Measurements from ENCODE around the gene UGGT2.
"Not testable (repeated sequence)": the region's sequence is repeated elsewhere in the genome, so short reads cannot be mapped to it uniquely, and the experiment has no call there.

The UGGT2 gene

DNA sequence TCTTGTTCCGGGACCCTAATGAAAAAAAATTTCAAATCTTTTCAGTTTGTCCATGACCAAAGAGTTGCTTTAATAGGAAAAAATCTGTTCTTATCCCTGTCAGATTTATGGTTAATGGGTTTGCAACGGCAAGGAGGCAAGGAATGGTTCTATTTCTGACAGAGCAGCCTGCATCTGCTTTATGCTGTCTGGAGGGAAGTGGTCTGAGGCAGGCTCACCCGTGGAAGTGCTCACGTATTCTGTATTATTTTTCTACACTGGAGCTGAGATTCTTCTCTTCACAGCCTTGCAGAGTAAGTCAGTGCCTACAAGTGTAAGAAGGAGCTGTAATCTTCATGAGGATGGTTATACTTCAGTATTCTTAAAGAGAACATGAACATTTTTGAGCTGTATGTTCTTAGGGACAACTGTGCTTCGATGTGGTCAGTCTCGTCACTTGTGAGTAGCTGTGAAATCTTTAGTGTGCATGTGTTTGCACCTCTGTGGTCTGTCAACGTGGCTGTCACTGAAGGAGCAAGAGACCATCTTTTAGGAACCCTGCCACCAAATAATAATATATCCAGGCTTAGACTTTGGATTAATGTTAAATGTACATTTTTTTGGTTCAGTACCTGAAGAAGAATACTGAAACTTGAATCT is 262.0 kb downstream of the UGGT2 start:
- Mint-ChIP-seq H3K27ac (ENCODE audit: low read depth) (no peak overlapping the region), H3K9me3 (no peaks in the 10 kb centered on the region), H3K4me3 (no peak overlapping the region), H3K27me3 (no peaks in the 10 kb centered on the region), H3K4me1 (peaks cover 5% of the 10 kb centered on the region), H3K36me3 (ENCODE audit: insufficient read depth) (peaks cover 42% of the 10 kb centered on the region)
- no peak for DNase-seq (ENCODE audit: low spot score in 2 of 2)
- ATAC-seq (replicated peaks; ENCODE audit: extremely low read depth, poor library complexity, severe bottlenecking) = no peak

DNA sequence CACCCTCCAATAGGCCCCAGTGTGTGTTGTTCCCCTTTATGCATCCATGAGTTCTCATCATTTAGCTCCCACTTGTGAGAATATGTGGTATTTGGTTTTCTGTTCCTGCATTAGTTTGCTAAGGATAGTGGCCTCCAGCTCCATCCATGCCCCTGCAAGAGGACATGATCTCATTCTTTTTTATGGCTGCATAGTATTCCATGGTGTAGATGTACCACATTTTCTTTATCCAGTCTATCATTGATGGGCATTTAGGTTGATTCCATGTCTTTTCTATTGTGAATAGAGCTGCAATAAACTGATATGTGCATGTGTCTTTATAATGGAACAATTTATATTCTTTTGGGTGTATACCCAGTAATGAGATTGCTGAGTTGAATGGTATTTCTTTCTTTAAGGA is 263.9 kb downstream of the UGGT2 start:
- not testable (repeated sequence) for ATAC-seq (replicated peaks; ENCODE audit: extremely low read depth, poor library complexity, severe bottlenecking); H3K27ac Mint-ChIP-seq (ENCODE audit: low read depth); H3K4me3 Mint-ChIP-seq; H3K27me3 Mint-ChIP-seq; H3K9me3 Mint-ChIP-seq; DNase-seq (ENCODE audit: low spot score in 2 of 2); H3K4me1 Mint-ChIP-seq
- H3K36me3 Mint-ChIP-seq (ENCODE audit: insufficient read depth) = peaks cover 46% of the 10 kb centered on the region

DNA sequence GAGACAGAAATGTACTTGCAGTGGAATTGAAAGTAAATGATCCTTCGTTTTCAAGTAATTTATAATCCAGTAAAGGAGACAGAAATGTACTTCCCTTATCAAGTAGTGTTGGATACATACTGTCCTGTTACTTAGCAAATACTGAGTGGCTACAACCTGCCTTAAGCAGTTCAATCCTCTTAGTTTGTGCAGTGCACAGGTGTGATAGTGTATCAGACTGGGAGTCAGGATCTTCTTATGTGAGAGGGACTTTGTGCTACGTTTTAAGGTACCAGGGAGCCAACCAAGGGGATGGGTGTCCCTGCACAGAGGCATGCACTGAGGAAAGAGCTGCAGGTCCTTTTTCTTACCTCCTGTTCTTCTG is 265.1 kb downstream of the UGGT2 start:
- Mint-ChIP-seq H3K4me3 (no peak overlapping the region), H3K36me3 (ENCODE audit: insufficient read depth) (peaks cover 42% of the 10 kb centered on the region), H3K27me3 (no peaks in the 10 kb centered on the region), H3K9me3 (no peaks in the 10 kb centered on the region), H3K4me1 (peaks cover 5% of the 10 kb centered on the region), H3K27ac (ENCODE audit: low read depth) (no peak overlapping the region)
- DNase-seq (ENCODE audit: low spot score in 2 of 2) (no peak), ATAC-seq (replicated peaks; ENCODE audit: extremely low read depth, poor library complexity, severe bottlenecking) (no peak)

DNA sequence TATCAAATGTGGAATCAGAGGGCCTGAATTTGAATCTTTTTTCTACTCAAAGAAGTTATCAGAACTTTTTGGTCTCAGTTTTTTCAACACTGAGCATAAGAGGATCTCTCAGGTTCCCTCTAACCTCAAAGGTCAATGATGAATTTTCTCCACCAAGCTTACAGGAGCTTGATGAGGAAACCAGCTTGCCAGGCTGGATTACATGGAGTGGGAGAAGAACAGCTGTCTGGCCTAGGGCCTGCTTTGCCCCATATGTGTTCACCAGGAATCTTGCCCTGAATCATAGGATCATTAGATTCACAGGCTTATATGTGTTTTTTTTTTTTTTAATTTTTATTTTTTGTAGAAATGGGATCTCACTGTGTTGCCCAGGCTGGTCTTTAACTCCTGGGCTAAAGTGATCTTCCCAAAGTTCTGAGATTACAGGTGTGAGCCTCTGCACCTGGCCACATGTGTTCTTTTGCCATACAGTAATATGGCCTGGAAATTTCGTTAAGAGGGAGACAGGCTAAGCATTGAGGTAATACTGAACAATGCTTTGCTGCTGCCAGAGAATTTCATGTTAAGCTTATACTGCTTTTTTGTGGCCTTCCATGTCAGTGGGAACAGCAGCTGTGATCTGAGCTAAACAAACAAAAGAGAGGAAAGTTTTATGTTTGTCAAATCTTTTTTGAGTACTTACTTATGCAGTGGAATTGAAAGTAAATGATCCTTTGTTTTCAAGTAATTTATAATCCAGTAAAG is 265.7 kb downstream of the UGGT2 start:
- DNase-seq (ENCODE audit: low spot score in 2 of 2) (no peak), ATAC-seq (replicated peaks; ENCODE audit: extremely low read depth, poor library complexity, severe bottlenecking) (no peak)
- peaks cover 10% of the 10 kb centered on the region for H3K4me1 Mint-ChIP-seq
- H3K27me3 Mint-ChIP-seq = no peaks in the 10 kb centered on the region
- H3K4me3 Mint-ChIP-seq = no peak overlapping the region
- no peaks in the 10 kb centered on the region for H3K9me3 Mint-ChIP-seq
- no peak overlapping the region for H3K27ac Mint-ChIP-seq (ENCODE audit: low read depth)
- H3K36me3 Mint-ChIP-seq (ENCODE audit: insufficient read depth) = peaks cover 37% of the 10 kb centered on the region

DNA sequence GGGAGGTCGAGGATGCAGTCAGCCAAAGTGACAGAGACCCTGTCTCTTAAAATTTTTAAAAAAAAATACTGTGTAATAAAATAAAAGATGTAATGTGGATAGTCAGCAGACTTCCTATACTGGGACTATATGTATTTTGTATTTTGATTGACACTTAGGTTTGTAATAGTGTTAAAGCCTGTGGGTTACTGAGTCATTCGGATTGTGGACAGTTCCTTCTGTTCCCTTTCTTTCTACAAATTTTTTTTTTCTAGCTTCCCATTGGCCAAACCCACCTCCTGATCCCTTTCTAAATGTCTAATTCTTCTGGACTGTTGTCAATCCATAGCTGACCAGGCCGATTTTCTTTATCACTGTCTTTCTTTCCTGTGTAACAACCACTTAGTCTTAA is 268.3 kb downstream of the UGGT2 start:
- ATAC-seq (replicated peaks; ENCODE audit: extremely low read depth, poor library complexity, severe bottlenecking) (no peak), DNase-seq (ENCODE audit: low spot score in 2 of 2) (no peak)
- H3K27ac Mint-ChIP-seq (ENCODE audit: low read depth) = no peak overlapping the region
- no peaks in the 10 kb centered on the region for H3K27me3 Mint-ChIP-seq
- no peaks in the 10 kb centered on the region for H3K9me3 Mint-ChIP-seq
- peaks cover 7% of the 10 kb centered on the region for H3K4me1 Mint-ChIP-seq
- H3K36me3 Mint-ChIP-seq (ENCODE audit: insufficient read depth) = peaks cover 25% of the 10 kb centered on the region
- no peak overlapping the region for H3K4me3 Mint-ChIP-seq

DNA sequence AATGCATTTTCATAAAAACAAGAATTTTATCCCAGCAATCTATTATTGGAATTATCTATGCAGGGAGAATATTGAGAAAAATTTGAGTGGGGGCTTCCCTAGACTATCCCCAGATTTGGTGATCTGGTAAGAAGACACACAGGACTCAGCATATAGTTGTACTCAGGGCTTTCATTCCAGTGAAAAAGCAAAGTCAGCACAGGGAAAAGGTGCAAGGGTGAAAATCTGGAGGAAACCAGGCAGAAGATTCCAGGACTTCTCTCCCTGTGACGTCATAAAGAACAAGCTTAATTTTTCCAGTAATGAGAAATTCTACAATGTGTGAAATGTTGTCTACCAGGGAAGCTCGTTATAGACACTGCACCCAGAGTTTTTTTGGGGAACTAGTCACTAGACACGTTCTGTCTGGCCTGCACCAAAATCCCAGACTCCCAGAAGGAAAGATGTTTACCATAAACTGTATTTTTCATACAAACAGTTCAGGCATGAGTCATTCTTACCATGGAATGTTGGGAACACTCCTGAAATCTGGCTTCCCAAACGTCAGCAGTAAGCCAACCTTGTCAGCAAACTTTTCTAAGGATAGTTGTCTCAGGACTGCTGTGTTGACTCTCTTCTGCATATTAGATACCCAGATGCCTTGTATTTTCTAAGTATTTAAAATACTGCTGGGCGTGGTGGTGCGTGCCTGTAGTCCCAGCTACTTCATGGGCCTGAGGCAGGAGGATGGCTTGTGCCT is 268.9 kb downstream of the UGGT2 start:
- H3K9me3 Mint-ChIP-seq = no peaks in the 10 kb centered on the region

DNA sequence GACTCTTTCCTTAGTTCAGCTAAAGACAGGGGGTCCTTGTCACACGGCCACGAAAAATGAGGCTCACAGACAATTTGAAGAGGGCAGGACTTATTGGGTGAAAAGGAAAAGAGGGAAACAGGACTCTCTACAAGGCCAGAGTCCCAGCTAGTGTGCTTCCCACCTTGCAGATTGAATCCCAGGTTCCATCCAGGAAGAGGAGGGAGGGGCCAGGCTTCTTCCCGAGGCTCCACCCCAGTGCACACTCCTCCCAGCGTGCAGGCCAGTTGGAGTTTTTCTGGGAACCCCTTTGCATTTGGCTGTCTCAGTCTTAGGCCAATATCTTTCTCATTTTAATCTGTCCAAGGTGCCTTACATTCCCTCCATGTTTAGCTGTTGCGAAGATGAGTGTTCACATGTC is 269.5 kb downstream of the UGGT2 start:
- no peak overlapping the region for H3K4me3 Mint-ChIP-seq

More for the DNA sequence above, 268.9 kb downstream of the UGGT2 start:
- H3K4me3 Mint-ChIP-seq = no peak overlapping the region
- H3K36me3 Mint-ChIP-seq (ENCODE audit: insufficient read depth) = peaks cover 21% of the 10 kb centered on the region
- ATAC-seq (replicated peaks; ENCODE audit: extremely low read depth, poor library complexity, severe bottlenecking) (no peak), DNase-seq (ENCODE audit: low spot score in 2 of 2) (no peak)
- peaks cover 5% of the 10 kb centered on the region for H3K4me1 Mint-ChIP-seq
- no peaks in the 10 kb centered on the region for H3K27me3 Mint-ChIP-seq
- H3K27ac Mint-ChIP-seq (ENCODE audit: low read depth) = no peak overlapping the region

DNA sequence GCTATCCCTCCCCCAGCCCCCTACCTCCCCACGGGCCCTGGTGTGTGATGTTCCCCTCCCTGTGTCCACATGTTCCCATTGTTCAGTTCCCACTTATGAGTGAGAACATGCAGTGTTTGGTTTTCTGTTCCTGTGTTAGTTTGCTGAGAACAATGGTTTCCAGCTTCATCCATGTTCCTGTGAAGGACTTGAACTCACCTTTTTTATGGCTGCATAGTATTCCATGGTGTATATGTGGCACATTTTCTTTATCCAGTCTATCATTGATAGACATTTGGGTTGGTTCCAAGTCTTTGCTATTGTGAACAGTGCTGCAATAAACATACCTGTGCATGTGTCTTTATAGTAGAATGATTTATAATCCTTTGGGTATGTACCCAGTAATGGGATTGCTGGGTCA is 271.3 kb downstream of the UGGT2 start:
- not testable (repeated sequence) for H3K27me3 Mint-ChIP-seq; DNase-seq (ENCODE audit: low spot score in 2 of 2); H3K9me3 Mint-ChIP-seq; H3K27ac Mint-ChIP-seq (ENCODE audit: low read depth); H3K4me3 Mint-ChIP-seq; ATAC-seq (replicated peaks; ENCODE audit: extremely low read depth, poor library complexity, severe bottlenecking)
- Mint-ChIP-seq H3K36me3 (ENCODE audit: insufficient read depth) (peaks cover 25% of the 10 kb centered on the region), H3K4me1 (peaks cover 11% of the 10 kb centered on the region)

More for the DNA sequence above, 269.5 kb downstream of the UGGT2 start:
- Mint-ChIP-seq H3K27me3 (no peaks in the 10 kb centered on the region), H3K27ac (ENCODE audit: low read depth) (no peak overlapping the region), H3K36me3 (ENCODE audit: insufficient read depth) (peaks cover 19% of the 10 kb centered on the region), H3K9me3 (no peaks in the 10 kb centered on the region), H3K4me1 (peaks cover 5% of the 10 kb centered on the region)
- ATAC-seq (replicated peaks; ENCODE audit: extremely low read depth, poor library complexity, severe bottlenecking) (no peak), DNase-seq (ENCODE audit: low spot score in 2 of 2) (no peak)

DNA sequence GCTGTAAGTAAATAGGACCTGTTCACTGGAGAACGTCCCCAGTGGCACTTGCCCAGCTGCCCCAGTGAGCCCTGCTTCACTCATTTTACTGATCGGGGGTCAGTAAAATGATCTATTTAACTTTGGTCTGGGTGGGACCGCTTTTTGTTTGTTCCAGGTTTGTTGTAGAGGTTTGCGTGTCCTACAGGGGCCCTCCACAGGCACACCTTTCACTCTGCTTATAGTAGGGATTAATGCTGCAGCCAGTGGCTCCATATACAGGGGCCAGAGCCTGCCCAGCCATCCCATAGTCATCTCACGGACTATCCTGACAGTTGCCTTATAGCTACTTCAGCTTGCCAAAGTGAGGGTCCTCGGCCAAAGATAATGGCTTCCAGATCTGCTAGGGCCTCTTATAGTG is 272.2 kb downstream of the UGGT2 start:
- ATAC-seq (replicated peaks; ENCODE audit: extremely low read depth, poor library complexity, severe bottlenecking) = no peak
- H3K4me3 Mint-ChIP-seq = no peak overlapping the region
- peaks cover 15% of the 10 kb centered on the region for H3K4me1 Mint-ChIP-seq
- H3K27ac Mint-ChIP-seq (ENCODE audit: low read depth) = no peak overlapping the region
- no peaks in the 10 kb centered on the region for H3K9me3 Mint-ChIP-seq
- DNase-seq (ENCODE audit: low spot score in 2 of 2) = no peak
- peaks cover 22% of the 10 kb centered on the region for H3K36me3 Mint-ChIP-seq (ENCODE audit: insufficient read depth)
- no peaks in the 10 kb centered on the region for H3K27me3 Mint-ChIP-seq

DNA sequence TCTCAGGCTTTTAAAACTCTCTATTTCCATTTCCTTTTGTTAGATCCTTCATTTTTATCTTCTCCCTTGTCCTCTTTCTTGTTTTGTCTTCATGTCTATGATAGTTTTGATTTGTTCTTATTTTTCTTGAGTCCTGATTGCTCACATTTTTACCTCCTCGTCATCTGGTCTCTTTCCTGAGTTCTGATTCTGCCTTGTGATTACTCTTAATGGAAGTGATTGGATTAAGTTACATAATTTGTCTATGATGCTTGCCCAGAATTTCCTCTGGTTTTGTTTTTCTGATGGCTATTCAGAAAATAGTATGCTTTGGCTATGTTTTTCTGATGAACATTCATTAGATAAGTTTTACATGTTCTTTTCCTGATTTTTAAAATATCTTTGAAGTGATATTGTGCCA is 273.7 kb downstream of the UGGT2 start:
- Mint-ChIP-seq H3K9me3 (no peaks in the 10 kb centered on the region), H3K27ac (ENCODE audit: low read depth) (no peak overlapping the region), H3K27me3 (no peaks in the 10 kb centered on the region), H3K4me1 (peaks cover 21% of the 10 kb centered on the region), H3K36me3 (ENCODE audit: insufficient read depth) (peaks cover 20% of the 10 kb centered on the region), H3K4me3 (no peak overlapping the region)
- ATAC-seq (replicated peaks; ENCODE audit: extremely low read depth, poor library complexity, severe bottlenecking) (no peak), DNase-seq (ENCODE audit: low spot score in 2 of 2) (no peak)

DNA sequence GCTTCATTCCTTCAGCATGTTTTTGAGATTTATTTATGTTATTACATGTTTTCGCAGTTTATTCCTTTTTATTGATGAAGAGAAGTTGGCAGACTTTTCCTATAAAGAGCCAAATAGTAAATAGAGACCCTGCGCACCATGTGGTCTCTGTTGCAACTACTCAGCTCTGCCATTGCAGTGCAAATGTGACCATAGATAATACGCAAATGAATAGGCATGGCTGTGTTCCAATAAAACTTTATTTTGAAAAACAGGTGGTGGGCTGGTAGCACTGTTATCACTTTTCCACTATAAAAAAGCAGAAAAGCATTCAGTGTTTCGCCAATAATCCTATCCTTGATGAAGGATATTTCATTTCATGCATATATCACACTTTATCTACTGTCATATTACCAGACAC is 281.3 kb downstream of the UGGT2 start:
- peaks cover 23% of the 10 kb centered on the region for H3K4me1 Mint-ChIP-seq
- H3K36me3 Mint-ChIP-seq (ENCODE audit: insufficient read depth) = peaks cover 20% of the 10 kb centered on the region
- no peaks in the 10 kb centered on the region for H3K9me3 Mint-ChIP-seq
- H3K27ac Mint-ChIP-seq (ENCODE audit: low read depth) = no peak overlapping the region
- DNase-seq (ENCODE audit: low spot score in 2 of 2) (no peak), ATAC-seq (replicated peaks; ENCODE audit: extremely low read depth, poor library complexity, severe bottlenecking) (no peak)
- H3K27me3 Mint-ChIP-seq = no peaks in the 10 kb centered on the region
- H3K4me3 Mint-ChIP-seq = no peak overlapping the region

DNA sequence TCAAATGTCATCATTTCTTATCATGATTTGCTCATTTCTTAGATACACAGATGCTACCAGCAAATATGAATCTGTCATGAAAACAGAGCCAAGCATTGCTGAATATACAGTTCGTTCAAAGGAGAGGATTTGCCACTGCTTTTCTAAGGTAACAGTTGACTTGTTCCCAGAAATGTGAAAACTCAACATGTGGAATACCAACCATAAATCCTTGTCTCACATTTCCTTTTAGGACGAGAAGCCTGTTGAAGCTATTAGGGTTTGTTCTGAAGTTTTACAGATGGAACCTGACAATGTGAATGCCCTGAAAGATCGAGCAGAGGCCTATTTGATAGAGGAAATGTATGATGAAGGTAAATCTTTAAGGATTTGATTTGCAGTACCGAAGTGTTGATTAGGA is 289.6 kb downstream of the UGGT2 start:
- Mint-ChIP-seq H3K4me1 (no peaks in the 10 kb centered on the region), H3K4me3 (no peak overlapping the region), H3K27ac (ENCODE audit: low read depth) (no peak overlapping the region), H3K27me3 (no peaks in the 10 kb centered on the region), H3K9me3 (no peaks in the 10 kb centered on the region), H3K36me3 (ENCODE audit: insufficient read depth) (peaks cover 34% of the 10 kb centered on the region)
- DNase-seq (ENCODE audit: low spot score in 2 of 2) = no peak
- no peak for ATAC-seq (replicated peaks; ENCODE audit: extremely low read depth, poor library complexity, severe bottlenecking)

DNA sequence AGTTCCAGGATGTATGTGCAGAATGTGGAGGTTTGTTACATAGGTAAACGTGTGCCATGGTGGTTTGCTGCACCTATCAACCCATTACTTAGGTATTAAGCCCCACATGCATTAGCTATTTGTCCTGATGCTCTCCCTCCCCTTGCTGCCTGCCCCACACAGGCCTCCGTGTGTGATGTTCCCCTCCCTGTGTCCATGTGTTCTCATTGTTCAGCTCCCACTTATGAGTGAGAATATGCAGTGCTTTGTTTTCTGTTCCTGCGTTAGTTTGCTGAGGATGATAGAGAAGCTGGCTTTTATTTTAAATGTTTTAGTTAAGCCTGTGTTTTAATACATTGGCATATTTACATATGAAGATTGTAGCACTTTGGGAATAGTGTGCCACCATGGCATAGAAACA is 290.6 kb downstream of the UGGT2 start:
- H3K27ac Mint-ChIP-seq (ENCODE audit: low read depth); H3K4me1 Mint-ChIP-seq; H3K27me3 Mint-ChIP-seq; H3K9me3 Mint-ChIP-seq; DNase-seq (ENCODE audit: low spot score in 2 of 2); H3K4me3 Mint-ChIP-seq; ATAC-seq (replicated peaks; ENCODE audit: extremely low read depth, poor library complexity, severe bottlenecking): not testable (repeated sequence)
- H3K36me3 Mint-ChIP-seq (ENCODE audit: insufficient read depth) = peaks cover 36% of the 10 kb centered on the region

All from central memory CD8-positive, alpha-beta T cell (primary cell).